Measurements from ENCODE around the gene KCNMA1. TPM values are rescaled to one million over a fixed set of nuclear protein-coding genes. Genes with fewer than 3 reads are reported as not detected.

Gene KCNMA1
- total and polyA plus RNA-seq, 9 of the 15 experiments (the other 6 are each of a cell fraction or from before 2014, with no cell fraction given) = 0.01 to 0.95 (median 0.15) TPM; not detected in 4

DNA sequence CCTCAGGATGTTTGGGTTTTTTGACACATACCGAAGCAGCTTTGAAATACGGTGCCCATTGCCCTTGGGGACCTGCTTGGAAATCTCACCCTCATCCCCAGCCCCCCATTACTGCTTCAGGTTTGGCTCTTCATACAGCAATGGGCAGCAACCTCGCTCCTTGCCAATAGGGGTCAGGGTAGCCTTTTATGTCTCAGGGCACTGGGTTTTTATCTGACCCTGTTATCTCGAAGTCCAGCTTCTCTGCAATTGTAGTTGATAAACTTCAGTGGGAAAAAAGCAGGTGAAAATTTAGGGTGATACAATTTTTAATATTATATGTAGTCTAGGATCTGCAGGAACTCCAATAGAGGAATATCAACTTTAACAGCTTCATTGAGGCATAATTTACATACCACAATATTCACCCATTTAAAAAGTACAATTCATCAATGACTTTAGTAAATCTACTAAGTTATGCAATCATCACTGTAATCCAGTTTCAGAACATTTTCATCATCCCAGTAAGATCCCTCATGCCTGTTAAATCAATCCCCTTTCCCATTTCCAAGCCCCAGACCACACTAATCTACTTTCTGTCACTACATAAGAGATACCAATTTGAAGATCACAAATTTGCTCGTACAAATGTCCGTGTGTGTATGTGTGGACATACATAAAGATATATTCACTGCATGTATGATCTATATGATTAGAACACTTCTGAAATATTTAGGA lies 386.2 kb downstream of the KCNMA1 start:
- no TSS peak for BruUV-seq (replicated peaks)
- H3K4me3 ChIP-seq = no peak overlapping the region
- TF ChIP-seq TEAD2 (tag; IDR thresholded peaks at IDR 0.05) (no peak), ZNF12 (CRISPR knock-in tag; IDR thresholded peaks at IDR 0.05) (no peak), FOXJ3 (CRISPR knock-in tag; IDR thresholded peaks at IDR 0.05) (no peak), SMC3 (conservative IDR thresholded peaks at IDR 0.05; ENCODE audit: insufficient read depth, low read depth, low read length) (0 out of 2 replicates have a peak, but pooled peaks have one; percentile 14), ZNF76 (CRISPR knock-in tag; IDR thresholded peaks at IDR 0.05; ENCODE audit: borderline replicate concordance) (no peak), RAD21 (CRISPR knock-in tag; conservative IDR thresholded peaks at IDR 0.05 in 1 of 2, IDR thresholded peaks at IDR 0.05 in 1 of 2) (peak; percentile 40 to 55), CTCF (IDR thresholded peaks at IDR 0.05 in 2 of 3, conservative IDR thresholded peaks at IDR 0.05 in 1 of 3; ENCODE audit: insufficient read depth in 2 of 3, low read depth in 1 of 3, low read length in 3 of 3) (peak; percentile 56 to 66 (median 59)), ZFX (CRISPR knock-in tag; IDR thresholded peaks at IDR 0.05) (no peak), CEBPG (CRISPR knock-in tag; IDR thresholded peaks at IDR 0.05) (no peak), CEBPG (tag; conservative IDR thresholded peaks at IDR 0.05 in 1 of 2, IDR thresholded peaks at IDR 0.05 in 1 of 2) (0 out of 4 replicates have a peak, but pooled peaks have one; percentile 9 to 21), ZC3H8 (IDR thresholded peaks at IDR 0.05) (no peak)
- no peak overlapping the region for H3K27ac ChIP-seq (ENCODE audit: extremely low read depth, low read depth, low read length)
- in situ Hi-C loops (cut with MboI) = no loop called here
- ChIA-PET CTCF (ENCODE audit: low intra/inter-chr PET ratio) (interaction anchor here (0.6 to 1.2 kb wide), 3 partner anchors 164 to 393 kb away, joined by 3 to 4 read pairs (median 3); no protein-coding TSS in a partner anchor), POLR2A (no interaction called here)
- peak; percentile 26 to 37 (median 32) for DNase-seq (ENCODE audit: extremely low read depth in 1 of 4, low spot score in 3 of 4)
- no peak overlapping the region for H2AFZ ChIP-seq (ENCODE audit: low read depth, low read length)
- H3K9ac ChIP-seq (ENCODE audit: insufficient read depth in 1 of 2, low read depth in 2 of 2, low read length in 2 of 2) = no peak overlapping the region
- 0% methylated on average over 6 of the region's 6 CpGs for WGBS (ENCODE audit: insufficient coverage, low coverage, missing lambda C conversion rate)
- intact Hi-C loops (cut with micrococcal nuclease) = loop anchor here (5.0 kb wide), 1 partner anchor 391 kb away; no protein-coding TSS in a partner anchor
- ATAC-seq = peak; percentile 75
- H3K4me2 ChIP-seq (ENCODE audit: insufficient read depth, low read length) = no peak overlapping the region
- H3K4me1 ChIP-seq (replicated peaks in 1 of 2; ENCODE audit: control insufficient read depth in 2 of 2, insufficient read depth in 2 of 2, low read length in 2 of 2) = no peaks in the 10 kb centered on the region; a peak in 1 of 5 replicates
- no peaks in the 10 kb centered on the region for H3K79me2 ChIP-seq (ENCODE audit: control insufficient read depth, insufficient read depth, low read length)
- no peaks in the 10 kb centered on the region for H4K20me1 ChIP-seq (replicated peaks; ENCODE audit: control insufficient read depth, insufficient read depth, low read length)
- no peak for FAIRE-seq
- no peaks in the 10 kb centered on the region for H3K9me3 ChIP-seq (replicated peaks; ENCODE audit: control insufficient read depth, insufficient read depth, low read depth, low read length)
- no peaks in the 10 kb centered on the region for H3K27me3 ChIP-seq (ENCODE audit: control insufficient read depth in 2 of 2, insufficient read depth in 2 of 2, low read length in 2 of 2)
- H3K36me3 ChIP-seq (ENCODE audit: control insufficient read depth, insufficient read depth, low read length) = no peaks in the 10 kb centered on the region
- H3K9me1 ChIP-seq (ENCODE audit: control insufficient read depth, insufficient read depth, low read length) = no peaks in the 10 kb centered on the region
